HG02642 (cell line): ENCODE data around the gene IFITM5.
"Not testable (repeated sequence)": the region's sequence is repeated elsewhere in the genome, so short reads cannot be mapped to it uniquely, and the experiment has no call there.

ENCODE experiments used
- ATAC-seq: cut with Tn5 transposase; IDR thresholded peaks from one replicate; pipeline ENCODE4 v1.9.1; 2021; ENCODE audit warnings: mild to moderate bottlenecking; ENCODE audit not compliant: unreplicated experiment, poor library complexity

IFITM5 gene

GRCh38 chr11:286977-287820, 12.1 kb downstream of the IFITM5 start:
- not testable (repeated sequence) for ATAC-seq

GRCh38 chr11:285894-286220, 13.5 kb downstream of the IFITM5 start:
- ATAC-seq: no peak

GRCh38 chr11:285021-285893, 14.1 kb downstream of the IFITM5 start:
- ATAC-seq: no peak

GRCh38 chr11:284105-285020, 15.0 kb downstream of the IFITM5 start:
- ATAC-seq: no peak

- no peak for ATAC-seq
Observed at GRCh38 chr11:283405-284104, 15.8 kb downstream of the IFITM5 start.

- no peak for ATAC-seq
Observed at GRCh38 chr11:282630-283360, 16.5 kb downstream of the IFITM5 start.

GRCh38 chr11:282171-282570, 17.2 kb downstream of the IFITM5 start:
- ATAC-seq: no peak

- no peak for ATAC-seq
Observed at GRCh38 chr11:281486-282161, 17.7 kb downstream of the IFITM5 start.

- ATAC-seq: no peak
Observed at GRCh38 chr11:280706-281485, 18.4 kb downstream of the IFITM5 start.

GRCh38 chr11:279966-280705, 19.2 kb downstream of the IFITM5 start:
- no peak for ATAC-seq

- no peak for ATAC-seq
Observed at GRCh38 chr11:279040-279965, 20.0 kb downstream of the IFITM5 start.

GRCh38 chr11:278001-278951, 21.1 kb downstream of the IFITM5 start, which contains the start of gene NLRP6:
NLRP6 (plus strand) TSS chr11:278407; CDS start chr11:278570, 163 bp downstream.
- ATAC-seq: no peak

GRCh38 chr11:276219-276618, 23.1 kb downstream of the IFITM5 start:
- ATAC-seq: no peak

- no peak for ATAC-seq
Observed at GRCh38 chr11:272931-273198, 26.5 kb downstream of the IFITM5 start.

- ATAC-seq: no peak
Observed at GRCh38 chr11:272195-272930, 27.0 kb downstream of the IFITM5 start.
